NCI-H1436 treated with DMSO at 0.1 percent for 48 hours (cell line): Measurements from ENCODE around the gene CRYBB2.
"Not testable (repeated sequence)": the region's sequence is repeated elsewhere in the genome, so short reads cannot be mapped to it uniquely, and the experiment has no call there.

ENCODE experiments used
- DNase-seq: peaks from one replicate; lab custom pipeline; 2025; lab: John Stamatoyannopoulos, UW

The CRYBB2 gene

DNA sequence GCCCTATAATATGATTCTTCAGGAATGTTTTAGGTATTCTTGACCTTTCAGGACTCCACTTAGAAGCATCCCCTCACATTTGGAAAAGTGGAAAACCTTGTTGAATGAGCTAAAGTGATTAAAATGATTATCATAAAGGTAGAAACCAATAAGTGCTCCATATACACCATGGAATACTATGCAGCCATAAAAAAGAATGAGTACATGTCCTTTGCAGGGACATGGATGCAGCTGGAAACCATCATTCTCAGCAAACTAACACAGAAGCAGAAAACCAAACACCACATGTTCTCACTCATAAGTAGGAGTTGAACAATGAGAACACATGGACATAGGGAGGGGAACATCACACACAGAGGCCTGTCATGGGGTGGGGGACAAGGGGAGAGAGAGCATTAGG is 14.3 kb downstream of the CRYBB2 start:
- DNase-seq = not testable (repeated sequence)

DNA sequence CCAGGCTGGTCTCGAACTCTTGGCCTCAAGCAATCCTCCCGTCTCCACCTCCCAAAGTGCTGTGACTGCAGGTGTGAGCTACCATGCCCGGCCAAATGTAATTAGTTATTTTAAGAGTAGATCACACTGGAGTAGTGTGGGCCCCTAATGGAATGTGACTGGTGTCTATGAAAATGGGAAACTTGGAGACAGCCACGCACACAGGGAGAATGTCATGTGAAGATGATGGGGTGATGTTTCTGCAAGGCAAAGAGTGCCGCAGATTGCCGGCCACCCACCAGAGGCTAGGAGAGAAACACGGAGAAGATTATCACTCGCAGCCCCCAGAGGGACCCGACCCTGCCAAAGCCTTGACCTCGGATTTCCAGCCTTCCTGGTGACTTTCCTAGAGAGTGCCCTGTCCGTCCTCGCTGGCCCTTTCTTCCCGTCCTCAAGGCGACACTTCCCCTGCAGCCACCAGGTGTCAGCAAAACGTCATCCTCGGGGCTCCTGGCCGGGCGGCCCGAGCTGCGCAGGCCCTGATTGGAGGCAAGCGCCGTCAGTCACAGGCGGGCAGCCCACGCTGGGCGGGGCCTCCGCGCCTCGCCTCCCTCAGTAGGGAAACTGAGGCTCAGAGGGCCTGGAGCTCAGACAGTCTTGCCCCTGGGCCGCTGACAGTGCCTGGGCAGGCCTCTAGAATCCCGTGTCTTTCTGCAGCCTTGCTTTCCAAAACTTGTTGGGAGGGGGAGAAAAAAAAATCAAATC is 16.3 kb downstream of the CRYBB2 start:
- DNase-seq = no peak

DNA sequence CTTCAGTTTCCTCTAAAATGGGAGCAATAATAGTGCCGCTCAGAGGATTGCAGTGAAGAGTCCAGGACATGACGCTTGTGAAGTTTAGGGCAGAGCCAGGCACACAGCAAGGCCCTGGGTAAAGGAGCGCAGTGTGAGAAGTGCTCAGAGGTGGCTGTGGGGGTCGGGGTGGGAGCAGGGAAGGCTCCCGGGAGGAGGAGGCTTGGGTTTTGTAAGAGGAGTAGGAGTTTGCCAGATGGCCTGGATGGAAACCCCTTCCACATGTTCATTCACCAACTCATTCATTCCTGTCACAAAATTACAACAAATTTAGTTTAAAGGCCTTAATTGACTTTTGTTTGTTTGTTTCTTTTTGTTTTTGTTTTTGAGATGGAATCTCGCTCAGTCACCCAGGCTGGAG is 17.0 kb downstream of the CRYBB2 start:
- no peak for DNase-seq

DNA sequence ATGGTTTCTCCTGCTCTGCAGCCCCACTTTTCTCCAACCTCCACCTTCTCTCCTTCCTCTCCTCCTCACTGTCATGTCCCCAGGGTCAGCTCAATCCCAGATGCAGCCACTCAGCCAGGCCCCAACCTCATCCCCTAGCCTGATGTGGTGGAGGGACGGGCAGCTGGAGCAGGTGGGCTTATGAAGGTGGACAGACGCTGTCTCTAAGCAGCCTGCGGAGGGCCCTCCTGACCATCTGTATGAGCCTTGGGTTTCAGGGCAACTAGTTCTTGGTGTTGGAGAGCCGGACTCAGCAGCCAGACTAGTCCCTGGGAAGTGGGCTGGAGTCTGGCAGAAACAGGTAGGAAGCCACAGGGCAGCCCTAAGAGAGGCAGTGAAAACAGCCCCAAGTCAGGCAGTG is 18.1 kb downstream of the CRYBB2 start:
- no peak for DNase-seq

DNA sequence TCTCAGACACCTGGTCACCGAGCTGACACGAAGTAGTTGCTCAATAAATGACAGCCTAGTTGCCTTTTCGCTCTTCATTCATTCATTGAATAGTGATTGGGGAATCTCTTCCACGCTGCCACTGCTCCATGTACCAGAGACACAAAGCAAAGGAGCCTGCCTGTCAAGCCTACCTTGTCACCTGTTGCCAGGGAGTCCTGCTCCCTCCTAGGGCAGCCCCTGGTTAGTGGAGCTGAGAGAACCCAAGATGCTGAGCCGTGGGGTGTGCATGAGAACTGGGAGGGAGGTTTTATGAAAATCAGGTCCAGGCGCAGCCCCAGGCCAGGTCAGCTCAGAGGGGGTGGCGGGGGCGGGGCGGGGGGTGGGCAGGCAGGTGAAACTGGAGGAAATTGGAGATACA is 18.6 kb downstream of the CRYBB2 start:
- not testable (repeated sequence) for DNase-seq

DNA sequence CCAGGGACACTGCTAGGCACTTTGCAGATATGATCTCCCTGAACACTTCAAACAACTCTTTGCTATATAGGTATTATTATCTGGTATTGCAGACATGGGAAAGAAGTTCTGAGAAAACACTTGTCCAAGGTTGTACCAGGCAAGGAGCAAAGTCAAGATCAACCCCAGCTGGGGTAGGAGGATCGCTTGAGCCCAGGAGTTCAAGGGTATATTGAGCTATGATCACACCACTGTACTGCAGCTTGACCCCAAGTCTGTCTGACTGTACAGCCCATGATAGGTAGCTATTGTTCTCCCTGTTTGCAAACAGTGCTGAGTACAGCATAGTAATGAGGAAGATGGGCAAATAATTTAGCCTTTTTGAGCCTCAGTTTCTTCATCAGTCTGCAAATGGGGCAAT is 35.7 kb downstream of the CRYBB2 start:
- not testable (repeated sequence) for DNase-seq

DNA sequence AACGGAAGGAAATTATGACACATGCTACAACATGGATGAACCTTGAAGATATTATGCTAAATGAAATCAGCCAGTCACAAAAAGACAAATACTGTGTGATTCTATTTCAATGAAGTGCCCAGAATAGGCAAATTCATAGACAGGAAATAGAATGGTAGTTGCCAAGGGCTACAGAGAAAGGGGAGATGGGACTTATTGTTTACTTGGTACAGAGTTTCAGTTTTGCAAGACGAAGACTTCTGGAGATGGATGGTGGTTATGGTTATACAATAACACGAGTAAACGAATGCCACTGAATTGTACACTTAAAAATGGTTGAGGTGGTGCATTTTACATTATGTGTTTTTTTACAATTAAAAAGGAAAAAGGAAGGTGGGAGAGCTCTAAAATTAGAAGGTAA is 48.1 kb downstream of the CRYBB2 start:
- DNase-seq = not testable (repeated sequence)

DNA sequence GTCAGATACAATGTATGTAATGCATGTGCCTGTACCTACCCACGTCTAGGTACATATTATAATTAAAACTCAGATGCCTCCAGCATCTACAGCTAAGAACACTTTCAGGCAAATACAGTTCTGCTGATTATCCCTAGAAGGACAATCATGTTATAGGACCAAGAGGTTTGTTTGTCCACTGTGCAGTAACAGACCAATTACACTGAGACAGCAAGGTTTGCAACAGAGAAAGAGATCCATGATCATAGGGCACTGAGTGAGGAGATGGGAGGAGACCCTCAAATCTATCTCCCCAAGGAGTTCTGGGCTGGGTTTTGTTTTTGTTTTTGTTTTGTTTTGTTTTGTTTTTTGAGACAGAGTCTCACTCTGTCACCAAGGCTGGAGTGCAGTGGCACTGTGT is 49.5 kb downstream of the CRYBB2 start:
- DNase-seq = not testable (repeated sequence)

DNA sequence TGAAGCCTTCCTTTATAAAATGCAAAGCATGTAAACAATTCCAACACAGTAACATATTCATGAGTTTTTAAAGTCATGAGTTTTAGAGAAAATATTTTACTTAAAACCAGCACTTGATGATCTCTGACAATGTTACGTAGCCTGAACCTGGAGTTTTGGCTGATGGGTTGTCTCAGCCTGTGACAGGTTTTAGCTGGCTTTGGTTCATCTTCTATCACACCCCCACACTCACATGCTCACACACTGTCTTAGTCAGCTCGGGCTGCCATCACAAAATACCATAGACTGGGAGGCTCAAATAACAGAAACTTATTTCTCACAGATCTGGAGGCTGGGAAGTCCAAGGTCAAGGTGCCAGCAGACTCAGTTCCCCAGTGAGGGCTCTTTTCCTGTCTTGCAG is 50.6 kb downstream of the CRYBB2 start:
- not testable (repeated sequence) for DNase-seq

DNA sequence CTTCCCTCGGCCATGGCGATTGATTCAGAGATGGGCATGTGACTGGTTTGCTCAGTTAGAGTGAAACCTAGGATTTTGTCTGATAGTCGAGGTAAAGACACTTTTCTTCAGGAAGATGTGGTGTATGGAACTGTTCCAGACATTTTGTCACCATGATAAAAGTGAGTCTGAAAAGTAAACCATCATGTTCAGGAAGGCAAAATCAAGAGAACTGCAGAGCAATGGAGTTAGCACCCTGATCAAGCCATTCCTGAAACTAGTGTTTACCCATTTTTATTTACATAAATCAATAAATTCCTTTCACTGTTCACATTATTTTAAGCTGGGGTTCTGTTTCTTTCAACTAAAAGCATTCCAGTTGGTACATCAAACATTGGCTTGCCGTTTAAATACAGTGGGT is 53.8 kb downstream of the CRYBB2 start:
- DNase-seq = not testable (repeated sequence)

DNA sequence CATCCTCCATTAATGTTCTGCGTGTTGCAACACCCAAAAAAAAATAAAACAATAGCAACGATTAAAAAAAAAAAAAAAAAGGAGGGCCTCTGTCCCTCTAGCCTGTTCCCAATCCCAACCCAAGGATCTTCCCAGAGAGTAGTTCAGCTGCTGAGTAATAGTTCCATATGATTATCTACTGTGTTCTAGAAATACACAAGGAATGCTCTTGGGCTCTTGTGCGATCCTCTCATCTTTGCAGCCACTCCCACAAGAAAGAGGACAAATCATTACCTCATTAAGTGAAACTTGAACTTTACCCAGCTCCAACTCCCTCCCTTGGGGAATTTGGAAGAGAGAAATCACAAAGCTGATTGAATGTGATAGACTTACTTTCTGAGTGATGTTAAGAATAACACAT is 54.5 kb downstream of the CRYBB2 start:
- DNase-seq = not testable (repeated sequence)

DNA sequence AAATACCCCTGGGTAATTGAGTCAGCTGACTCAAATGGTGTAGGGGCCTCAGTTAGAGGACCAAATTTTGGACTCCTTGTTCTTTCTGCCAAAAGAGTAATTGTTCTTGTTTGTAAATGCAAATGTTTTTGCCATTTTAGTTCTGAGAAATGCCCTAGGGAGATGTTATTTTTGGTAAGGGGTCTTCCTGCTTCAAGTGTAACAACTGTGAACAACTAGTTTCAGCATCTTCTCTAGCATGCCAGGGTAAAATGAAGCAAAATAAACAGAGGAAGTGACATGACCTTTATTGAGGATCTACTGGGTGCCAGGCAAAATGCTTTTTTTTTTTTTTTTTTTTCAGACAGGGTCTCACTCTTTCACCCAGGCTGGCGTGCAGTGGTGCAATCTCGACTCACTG is 60.7 kb downstream of the CRYBB2 start:
- not testable (repeated sequence) for DNase-seq
